Uterus (tissue), 2 donors: ENCODE measurements around the gene P2RY8.
"Not testable (repeated sequence)": the region's sequence is repeated elsewhere in the genome, so short reads cannot be mapped to it uniquely, and the experiment has no call there.

Experiments
- CTCF ChIP-seq, 4 experiments: fragments of 200-600 bp in 2 of 4; fragments of 450-650 bp in 2 of 4; sonication (generic) in 2 of 4; IDR thresholded peaks; one replicate each; pipeline ENCODE4 v1.5.1; 2016 to 2019; ENCODE audit warnings: antibody characterized with exemption in 4 of 4, mild to moderate bottlenecking in 2 of 4, moderate library complexity in 1 of 4
- POLR2A ChIP-seq, 2 donors: fragments of 450-650 bp; IDR thresholded peaks; one replicate each; pipeline ENCODE4 v1.6.1; 2016; ENCODE audit warnings: antibody characterized with exemption in 2 of 2, mild to moderate bottlenecking in 1 of 2, moderate library complexity in 1 of 2

- not testable (repeated sequence) for TF ChIP-seq CTCF, POLR2A (IDR thresholded peaks at IDR 0.05)
Measured at GRCh38 chrX:1447969-1448572, 88.9 kb downstream of the P2RY8 start.
